K562 (cell line): ENCODE measurements around the gene NHSL2. TPM values are rescaled to one million over a fixed set of nuclear protein-coding genes. Genes with fewer than 3 reads are reported as not detected.

ENCODE experiments used
- ATAC-seq: fragments of 200-7000 bp; cut with Tn5 transposase; 3 replicates; pipeline ENCODE4 v1.9.1; 2020; ENCODE audit warnings: moderate library complexity
- BruUV-seq: library from RNA; stranded (reverse); fragments of 400-500 nt; replicated peaks from 2 replicates; lab custom pipeline; 2021; lab: Mats Ljungman, UMichigan
- CTCF ChIA-PET: fragments of 300-600 bp; formaldehyde crosslinking; extraction: SDS; loops from one replicate; lab custom pipeline; 2021; ENCODE audit warnings: low intra/inter-chr PET ratio; lab: Yijun Ruan, JAX
- POLR2A ChIA-PET: fragments of 300-600, 350-650 bp; sonication (Branson Sonifier 250); formaldehyde crosslinking; extraction: SDS; loops from one replicate; lab custom pipeline; 2021; ENCODE audit warnings: antibody characterized with exemption, inconsistent platforms; lab: Yijun Ruan, JAX
- DNase-seq, 4 experiments: peaks; one replicate each; pipeline versions ENCODE4 v3.0.0 to v3.0.0-alpha.2; 2011 to 2018; ENCODE audit warnings: low spot score in 3 of 4, mixed read lengths in 3 of 4; ENCODE audit errors: extremely low read depth in 1 of 4
- FAIRE-seq: peaks from 2 replicates; lab custom pipeline; 2011; peaks lifted over from hg19 to GRCh38; lab: Jason Lieb, UNC
- H2AFZ ChIP-seq: 2 replicates; pipeline ENCODE4 v1.6.0; 2011; ENCODE audit warnings: low read depth, low read length, control low read depth, inconsistent platforms
- H3K27ac ChIP-seq: fragments of 200-600 bp; 3 replicates; pipeline ENCODE4 v1.8.0; 2011; ENCODE audit warnings: low read depth, mild to moderate bottlenecking, control low read depth, inconsistent platforms, low read length, moderate library complexity, mixed read lengths; ENCODE audit errors: extremely low read depth
- H3K27me3 ChIP-seq, 2 experiments: fragments of 300-600 bp in 1 of 2; 2 replicates in 1 of 2; 3 replicates in 1 of 2; pipeline versions ENCODE4 v1.6.0 to v1.8.0; 2011; ENCODE audit warnings: inconsistent platforms in 2 of 2, low read length in 2 of 2, mild to moderate bottlenecking in 1 of 2, mixed read lengths in 1 of 2, moderate library complexity in 1 of 2; ENCODE audit not compliant: control insufficient read depth in 2 of 2, insufficient read depth in 2 of 2
- H3K36me3 ChIP-seq: fragments of 300-600 bp; 3 replicates; pipeline ENCODE4 v1.8.0; 2011; ENCODE audit warnings: mild to moderate bottlenecking, low read length, inconsistent platforms; ENCODE audit not compliant: control insufficient read depth, insufficient read depth
- H3K4me1 ChIP-seq, 2 experiments: fragments of 200-600 bp in 1 of 2; replicated peaks in 1 of 2; 2 replicates in 1 of 2; 3 replicates in 1 of 2; pipeline versions ENCODE4 v1.5.1 to v1.8.0; 2011; ENCODE audit warnings: inconsistent platforms in 2 of 2, low read length in 2 of 2, mild to moderate bottlenecking in 1 of 2, mixed read lengths in 1 of 2, moderate library complexity in 1 of 2; ENCODE audit not compliant: control insufficient read depth in 2 of 2, insufficient read depth in 2 of 2
- H3K4me2 ChIP-seq: 2 replicates; pipeline ENCODE4 v1.6.1; 2011; ENCODE audit warnings: low read length, control low read depth, inconsistent platforms, mixed read lengths; ENCODE audit not compliant: insufficient read depth
- H3K4me3 ChIP-seq: fragments of 200-600 bp; sonication (generic), shearing (Covaris generic); 2 replicates; pipeline ENCODE4 v1.5.1; 2016; ENCODE audit warnings: control low read depth, inconsistent platforms
- H3K79me2 ChIP-seq: fragments of 200-600 bp; 3 replicates; pipeline ENCODE4 v1.8.0; 2011; ENCODE audit warnings: low read length, inconsistent platforms; ENCODE audit not compliant: control insufficient read depth, insufficient read depth
- H3K9ac ChIP-seq, 2 experiments: 2 replicates each; pipeline versions ENCODE4 v1.6.0 to v1.6.1; 2011; ENCODE audit warnings: low read depth in 2 of 2, low read length in 2 of 2, control low read depth in 1 of 2, inconsistent platforms in 1 of 2, mild to moderate bottlenecking in 1 of 2, mixed read lengths in 1 of 2; ENCODE audit not compliant: insufficient read depth in 1 of 2
- H3K9me1 ChIP-seq: one replicate; pipeline ENCODE4 v1.6.0; 2011; ENCODE audit warnings: inconsistent platforms, mild to moderate bottlenecking, low read length, moderate library complexity; ENCODE audit not compliant: control insufficient read depth, insufficient read depth
- H3K9me3 ChIP-seq: replicated peaks from 2 replicates; pipeline ENCODE4 v1.5.1; 2011; ENCODE audit warnings: low read depth, low read length, inconsistent platforms; ENCODE audit not compliant: control insufficient read depth, insufficient read depth
- H4K20me1 ChIP-seq: replicated peaks from 2 replicates; pipeline ENCODE4 v1.6.1; 2011; ENCODE audit warnings: low read length, inconsistent platforms, mixed read lengths; ENCODE audit not compliant: control insufficient read depth, insufficient read depth
- CEBPB ChIP-seq: fragments of 450-650 bp; IDR thresholded peaks from 2 replicates; pipeline ENCODE4 v1.6.1; 2016; ENCODE audit warnings: missing genetic modification characterization, missing compliant biosample characterization
- CEBPG ChIP-seq, 3 experiments: fragments of 200-800 bp in 1 of 3; sonication (Bioruptor generic) in 1 of 3; sonication (generic) in 1 of 3; formaldehyde crosslinking in 1 of 3; IDR thresholded peaks in 2 of 3; conservative IDR thresholded peaks in 1 of 3; 2 replicates each; pipeline versions ENCODE4 v1.6.1 to v1.8.0; 2016 to 2022; ENCODE audit warnings: missing compliant biosample characterization in 2 of 3, missing genetic modification characterization in 2 of 3, mild to moderate bottlenecking in 1 of 3, missing genetic modification reagents in 1 of 3
- GTF2A2 ChIP-seq: IDR thresholded peaks from 2 replicates; pipeline ENCODE4 v1.6.1; 2016; ENCODE audit warnings: mild to moderate bottlenecking, missing genetic modification characterization, missing compliant biosample characterization
- HDGF ChIP-seq: fragments of 450-650 bp; IDR thresholded peaks from 2 replicates; pipeline ENCODE4 v1.6.1; 2016
- MXD1 ChIP-seq: fragments of 250-450 bp; sonication (Bioruptor Pico); IDR thresholded peaks from 2 replicates; pipeline ENCODE4 v1.8.0; 2021; ENCODE audit warnings: borderline replicate concordance, mild to moderate bottlenecking, moderate library complexity; ENCODE audit not compliant: poor library complexity, severe bottlenecking
- TOE1 ChIP-seq, 2 experiments: fragments of 450-650 bp in 1 of 2; sonication (generic) in 1 of 2; formaldehyde crosslinking in 1 of 2; IDR thresholded peaks; 2 replicates each; pipeline versions ENCODE4 v1.7.1 to v1.8.0; 2016 to 2022; ENCODE audit warnings: borderline replicate concordance in 2 of 2, mild to moderate bottlenecking in 2 of 2, antibody characterized with exemption in 1 of 2, inconsistent platforms in 1 of 2, low read depth in 1 of 2, missing genetic modification reagents in 1 of 2, moderate library complexity in 1 of 2
- ZNF121 ChIP-seq: sonication (generic); formaldehyde crosslinking; conservative IDR thresholded peaks from 2 replicates; pipeline ENCODE4 v1.8.0; 2022; ENCODE audit warnings: missing genetic modification reagents
- ZNF24 ChIP-seq: fragments of 450-650 bp; IDR thresholded peaks from 2 replicates; pipeline ENCODE4 v1.6.1; 2016
- ZNF274 ChIP-seq: IDR thresholded peaks from 2 replicates; pipeline ENCODE4 v1.6.1; 2011; ENCODE audit warnings: low read depth, mild to moderate bottlenecking, low read length, moderate library complexity, borderline replicate concordance
- ZNF444 ChIP-seq: fragments of 250-450 bp; sonication (Bioruptor Pico); IDR thresholded peaks from 2 replicates; pipeline ENCODE4 v1.4.0; 2020; ENCODE audit warnings: mild to moderate bottlenecking, moderate library complexity
- ZNF583 ChIP-seq: fragments of 250-450 bp; sonication (Bioruptor Pico); IDR thresholded peaks from 2 replicates; pipeline ENCODE4 v1.4.0; 2020
- WGBS: fragments of 100-300 bp; shearing (Covaris generic); methylation state at CpG from one replicate; pipeline ENCODE4 v1.1.6; 2016; ENCODE audit warnings: low coverage, mixed read lengths; ENCODE audit not compliant: insufficient coverage; ENCODE audit errors: missing lambda C conversion rate; 5-methylcytosine and 5-hydroxymethylcytosine counted together
- in situ Hi-C: fragments of 300-500 bp; cut with MboI; formaldehyde crosslinking; loops from 4 replicates; pipeline ENCODE4 v1.15.0; 2018; ENCODE audit warnings: inconsistent platforms, mixed read lengths
- intact Hi-C: fragments of 100-400 bp; cut with micrococcal nuclease; formaldehyde crosslinking; loops from 2 replicates; pipeline ENCODE4 v1.14.2; 2022
- polyA plus RNA-seq, 8 experiments: library from polyadenylated mRNA; depleted of rRNA in 4 of 8; stranded (reverse) in 5 of 8; unstranded in 3 of 8; fragments of >200 nt; fragmentation: Nextera tagmentation in 2 of 8; fragmentation: Illumina TruSeq in 1 of 8; extraction: Ambion mirVana in 2 of 8; extraction: Trizol in 1 of 8; gene quantifications; 2 replicates each; pipeline versions ENCODE4 v1.2.1 to v1.2.3, GENCODE V29; 2011 to 2014; ENCODE audit warnings: inconsistent platforms in 1 of 8, missing spikeins in 1 of 8
- total RNA-seq, 7 experiments: library from RNA; depleted of rRNA in 6 of 7; stranded (reverse); fragments of >200 nt in 6 of 7; fragmentation: Illumina TruSeq in 2 of 7; extraction: Trizol in 2 of 7; gene quantifications; 2 replicates each; pipeline versions ENCODE4 v1.2.1 to v1.2.3, GENCODE V29; 2011 to 2021; ENCODE audit warnings: low replicate concordance in 1 of 7
- TF ChIP-seq, protein P1 (sequence below): sonication (generic); formaldehyde crosslinking; IDR thresholded peaks from 2 replicates; pipeline ENCODE4 v1.8.0; 2022; ENCODE audit warnings: mild to moderate bottlenecking, missing genetic modification reagents, borderline replicate concordance
- TF ChIP-seq, protein P2 (sequence below): fragments of 450-650 bp; IDR thresholded peaks from 2 replicates; pipeline ENCODE4 v1.6.1; 2016; ENCODE audit warnings: low read depth, mild to moderate bottlenecking, moderate library complexity

Gene NHSL2
- total and polyA plus RNA-seq, 9 of the 15 experiments (the other 6 are each of a cell fraction or from before 2014, with no cell fraction given) = 0.02 TPM; not detected in 8

GRCh38 chrX:72142794-72143608, 232.4 kb downstream of the NHSL2 start:
- CTCF ChIA-PET = no interaction called here

More at GRCh38 chrX:72142794-72143608, 232.4 kb downstream of the NHSL2 start:
- 0% methylated on average over 8 of the region's 11 CpGs for WGBS
- Histone ChIP-seq H4K20me1 (no peaks in the 10 kb centered on the region), H3K4me2 (no peak overlapping the region), H3K36me3 (no peaks in the 10 kb centered on the region), H3K9ac (no peak overlapping the region), H3K4me3 (no peak overlapping the region), H3K27me3 (peaks cover 6 to 49% of the 10 kb centered on the region in 2 experiments; a peak in 3 of 5 replicates), H3K79me2 (no peaks in the 10 kb centered on the region), H2AFZ (no peak overlapping the region), H3K9me1 (no peaks in the 10 kb centered on the region), H3K4me1 (no peaks in the 10 kb centered on the region), H3K9me3 (no peaks in the 10 kb centered on the region), H3K27ac (no peak overlapping the region)
- FAIRE-seq (no peak), DNase-seq (no peak), ATAC-seq (no peak)
- no peak for TF ChIP-seq ZNF583 (CRISPR knock-in tag)
- no peak for TF ChIP-seq MXD1 (CRISPR knock-in tag)
- TF ChIP-seq CEBPB = peak; percentile 49; the same call in 1 of the 2 replicates
- no peak for TF ChIP-seq ZNF444 (CRISPR knock-in tag)
- TF ChIP-seq TOE1 (IDR thresholded peaks at IDR 0.05; ENCODE audit: borderline replicate concordance) = no peak
- TF ChIP-seq TOE1 (CRISPR knock-in tag; IDR thresholded peaks at IDR 0.05; ENCODE audit: borderline replicate concordance, low read depth) = no peak
- TF ChIP-seq ZNF274 = no peak
- no peak for TF ChIP-seq CEBPG (CRISPR knock-in tag; IDR thresholded peaks at IDR 0.05)
- peak in 1 of 2 experiments; percentile 41; a peak in 2 of 4 replicates for TF ChIP-seq CEBPG (tag; conservative IDR thresholded peaks at IDR 0.05 in 1 of 2, IDR thresholded peaks at IDR 0.05 in 1 of 2)
- TF ChIP-seq, protein P1, sequence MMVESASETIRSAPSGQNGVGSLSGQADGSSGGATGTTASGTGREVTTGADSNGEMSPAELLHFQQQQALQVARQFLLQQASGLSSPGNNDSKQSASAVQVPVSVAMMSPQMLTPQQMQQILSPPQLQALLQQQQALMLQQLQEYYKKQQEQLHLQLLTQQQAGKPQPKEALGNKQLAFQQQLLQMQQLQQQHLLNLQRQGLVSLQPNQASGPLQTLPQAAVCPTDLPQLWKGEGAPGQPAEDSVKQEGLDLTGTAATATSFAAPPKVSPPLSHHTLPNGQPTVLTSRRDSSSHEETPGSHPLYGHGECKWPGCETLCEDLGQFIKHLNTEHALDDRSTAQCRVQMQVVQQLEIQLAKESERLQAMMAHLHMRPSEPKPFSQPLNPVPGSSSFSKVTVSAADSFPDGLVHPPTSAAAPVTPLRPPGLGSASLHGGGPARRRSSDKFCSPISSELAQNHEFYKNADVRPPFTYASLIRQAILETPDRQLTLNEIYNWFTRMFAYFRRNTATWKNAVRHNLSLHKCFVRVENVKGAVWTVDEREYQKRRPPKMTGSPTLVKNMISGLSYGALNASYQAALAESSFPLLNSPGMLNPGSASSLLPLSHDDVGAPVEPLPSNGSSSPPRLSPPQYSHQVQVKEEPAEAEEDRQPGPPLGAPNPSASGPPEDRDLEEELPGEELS (CRISPR knock-in tag) = no peak
- TF ChIP-seq HDGF = no peak
- TF ChIP-seq, protein P2, sequence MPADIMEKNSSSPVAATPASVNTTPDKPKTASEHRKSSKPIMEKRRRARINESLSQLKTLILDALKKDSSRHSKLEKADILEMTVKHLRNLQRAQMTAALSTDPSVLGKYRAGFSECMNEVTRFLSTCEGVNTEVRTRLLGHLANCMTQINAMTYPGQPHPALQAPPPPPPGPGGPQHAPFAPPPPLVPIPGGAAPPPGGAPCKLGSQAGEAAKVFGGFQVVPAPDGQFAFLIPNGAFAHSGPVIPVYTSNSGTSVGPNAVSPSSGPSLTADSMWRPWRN = no peak
- TF ChIP-seq ZNF24 = no peak
- no peak for TF ChIP-seq GTF2A2 (tag)
- no peak for TF ChIP-seq ZNF121 (CRISPR knock-in tag)
- in situ Hi-C loops = no loop called here
- no TSS peak for BruUV-seq
- POLR2A ChIA-PET = interaction anchor here (1.1 kb wide), 1 partner anchor 13 kb away, joined by 5 read pairs; no protein-coding TSS in a partner anchor
- intact Hi-C loops = no loop called here
